ENCODE results near the gene RELL2.

RELL2 gene

GRCh38 chr5:141646026-141646425, 9.2 kb downstream of the RELL2 start:
- DNase-seq (ENCODE audit: low read depth, low spot score) = peak; percentile 27
- H3K27ac ChIP-seq = no peak overlapping the region

GRCh38 chr5:141647242-141647641, 10.4 kb downstream of the RELL2 start:
- no peak overlapping the region for H3K27ac ChIP-seq
- DNase-seq (ENCODE audit: low read depth, low spot score) = no peak

- H3K27ac ChIP-seq = no peak overlapping the region
Measured at GRCh38 chr5:141647851-141648250, 11.1 kb downstream of the RELL2 start.

GRCh38 chr5:141649056-141649688, 12.4 kb downstream of the RELL2 start:
- H3K27ac ChIP-seq = no peak overlapping the region
- no peak for DNase-seq (ENCODE audit: low read depth, low spot score)

More at GRCh38 chr5:141647851-141648250, 11.1 kb downstream of the RELL2 start:
- no peak for DNase-seq (ENCODE audit: low read depth, low spot score)

GRCh38 chr5:141649972-141650371, 13.2 kb downstream of the RELL2 start:
- DNase-seq (ENCODE audit: low read depth, low spot score) = no peak
- no peak overlapping the region for H3K27ac ChIP-seq

- H3K27ac ChIP-seq = peak within 1 kb of the TSS; percentile 1
- no peak for DNase-seq (ENCODE audit: low read depth, low spot score)
Measured at GRCh38 chr5:141650851-141651727, 14.3 kb downstream of the RELL2 start, which contains the start of gene FCHSD1. TSS of gene FCHSD1 (minus strand) at chr5:141651418. CDS start at chr5:141651368, 50 bp downstream.

- no peak for DNase-seq (ENCODE audit: low read depth, low spot score)
- H3K27ac ChIP-seq = peak overlapping the region; percentile 1
Measured at GRCh38 chr5:141651728-141652105, 14.9 kb downstream of the RELL2 start.

GRCh38 chr5:141654298-141654697, 17.5 kb downstream of the RELL2 start:
- no peak overlapping the region for H3K27ac ChIP-seq
- no peak for DNase-seq (ENCODE audit: low read depth, low spot score)

GRCh38 chr5:141655020-141655419, 18.2 kb downstream of the RELL2 start:
- no peak overlapping the region for H3K27ac ChIP-seq
- no peak for DNase-seq (ENCODE audit: low read depth, low spot score)

- DNase-seq (ENCODE audit: low read depth, low spot score) = no peak
- no peak overlapping the region for H3K27ac ChIP-seq
Measured at GRCh38 chr5:141656396-141656795, 19.6 kb downstream of the RELL2 start.

GRCh38 chr5:141657404-141657803, 20.6 kb downstream of the RELL2 start:
- H3K27ac ChIP-seq = no peak overlapping the region
- DNase-seq (ENCODE audit: low read depth, low spot score) = no peak

- no peak overlapping the region for H3K27ac ChIP-seq
- peak; percentile 53 for DNase-seq (ENCODE audit: low read depth, low spot score)
Measured at GRCh38 chr5:141657937-141658545, 21.2 kb downstream of the RELL2 start.

GRCh38 chr5:141662028-141662427, 25.2 kb downstream of the RELL2 start:
- no peak for DNase-seq (ENCODE audit: low read depth, low spot score)
- H3K27ac ChIP-seq = no peak overlapping the region

GRCh38 chr5:141663506-141663905, 26.7 kb downstream of the RELL2 start:
- DNase-seq (ENCODE audit: low read depth, low spot score) = no peak
- no peak overlapping the region for H3K27ac ChIP-seq

- no peak overlapping the region for H3K27ac ChIP-seq
- DNase-seq (ENCODE audit: low read depth, low spot score) = no peak
Measured at GRCh38 chr5:141664733-141665461, 28.1 kb downstream of the RELL2 start.

- DNase-seq (ENCODE audit: low read depth, low spot score) = no peak
- no peak overlapping the region for H3K27ac ChIP-seq
Measured at GRCh38 chr5:141665995-141666940, 29.5 kb downstream of the RELL2 start.

- no peak overlapping the region for H3K27ac ChIP-seq
- no peak for DNase-seq (ENCODE audit: low read depth, low spot score)
Measured at GRCh38 chr5:141668601-141669265, 31.9 kb downstream of the RELL2 start.

GRCh38 chr5:141669520-141669919, 32.7 kb downstream of the RELL2 start:
- H3K27ac ChIP-seq = no peak overlapping the region
- DNase-seq (ENCODE audit: low read depth, low spot score) = no peak
